PC-9 (cell line): Measurements from ENCODE around the gene RAB28. TPM values are rescaled to one million over a fixed set of nuclear protein-coding genes. Genes with fewer than 3 reads are reported as not detected.

Experiments
- BruUV-seq: library from RNA; stranded (reverse); fragments of 400-500 nt; replicated peaks from 2 replicates; lab custom pipeline; 2021; lab: Mats Ljungman, UMichigan
- CTCF ChIA-PET: fragments of 300-600 bp; sonication (Branson Sonifier 250); formaldehyde crosslinking; loops from one replicate; lab custom pipeline; 2022; ENCODE audit warnings: antibody characterized with exemption; lab: Charles Lee
- POLR2A ChIA-PET: fragments of 300-600 bp; sonication (Branson Sonifier 250); formaldehyde crosslinking; loops from one replicate; lab custom pipeline; 2022; ENCODE audit warnings: antibody characterized with exemption; ENCODE audit not compliant: unreplicated experiment; lab: Charles Lee
- DNase-seq, 2 experiments: peaks; one replicate each; pipeline versions ENCODE4 v3.0.0 to v3.0.0-alpha.2; 2015 to 2022; ENCODE audit warnings: mixed read lengths in 1 of 2
- H2AFZ ChIP-seq: fragments of 200-600 bp; sonication (generic); 2 replicates; pipeline ENCODE4 v1.8.1; 2017; ENCODE audit warnings: antibody characterized with exemption
- H3F3A ChIP-seq: fragments of 200-600 bp; sonication (generic); 2 replicates; pipeline ENCODE4 v1.8.1; 2017; ENCODE audit warnings: antibody characterized with exemption, mild to moderate bottlenecking, low read depth; ENCODE audit not compliant: insufficient read depth
- H3K27ac ChIP-seq: fragments of 200-600 bp; sonication (generic); 2 replicates; pipeline ENCODE4 v1.6.1; 2016; ENCODE audit warnings: mixed run types
- H3K27me3 ChIP-seq: fragments of 200-600 bp; sonication (generic); 2 replicates; pipeline ENCODE4 v1.6.1; 2016; ENCODE audit warnings: low read depth, mixed run types; ENCODE audit not compliant: insufficient read depth
- H3K36me3 ChIP-seq: fragments of 200-600 bp; sonication (generic); 2 replicates; pipeline ENCODE4 v1.6.1; 2016; ENCODE audit warnings: low read depth, mixed run types
- H3K4me1 ChIP-seq: fragments of 200-600 bp; sonication (generic); replicated peaks from 2 replicates; pipeline ENCODE4 v1.6.1; 2016; ENCODE audit warnings: mixed run types; ENCODE audit not compliant: insufficient read depth
- H3K4me2 ChIP-seq: fragments of 200-600 bp; sonication (generic); 2 replicates; pipeline ENCODE4 v1.6.1; 2017; ENCODE audit warnings: mixed run types
- H3K4me3 ChIP-seq: fragments of 200-600 bp; sonication (generic); 2 replicates; pipeline ENCODE4 v1.6.1; 2016; ENCODE audit warnings: mixed run types
- H3K79me2 ChIP-seq: fragments of 200-600 bp; sonication (generic); 2 replicates; pipeline ENCODE4 v1.6.1; 2017; ENCODE audit warnings: low read depth, mixed run types
- H3K9me2 ChIP-seq: fragments of 200-600 bp; sonication (generic); 2 replicates; pipeline ENCODE4 v1.8.1; 2017; ENCODE audit warnings: mild to moderate bottlenecking; ENCODE audit not compliant: insufficient read depth
- H3K9me3 ChIP-seq: fragments of 200-600 bp; sonication (generic); 2 replicates; pipeline ENCODE4 v1.8.1; 2016; ENCODE audit warnings: low read depth; ENCODE audit not compliant: insufficient read depth
- H4K20me1 ChIP-seq: fragments of 200-600 bp; sonication (generic); 2 replicates; pipeline ENCODE4 v1.8.1; 2017; ENCODE audit not compliant: insufficient read depth
- CTCF ChIP-seq: fragments of 200-600 bp; sonication (generic); conservative IDR thresholded peaks from 2 replicates; pipeline ENCODE4 v1.6.1; 2017; ENCODE audit warnings: mixed run types, antibody characterized with exemption, mild to moderate bottlenecking, moderate library complexity
- EZH2 ChIP-seq: fragments of 200-600 bp; sonication (generic); IDR thresholded peaks from 2 replicates; pipeline ENCODE4 v1.8.0; 2017; ENCODE audit warnings: antibody characterized with exemption, low read depth
- intact Hi-C: fragments of 100-400 bp; cut with micrococcal nuclease; formaldehyde crosslinking; loops from one replicate; pipeline ENCODE4 v1.10.0; 2022; ENCODE audit not compliant: unreplicated experiment
- total RNA-seq: library from RNA; stranded (reverse); gene quantifications from 2 replicates; pipeline ENCODE4 v1.2.3, GENCODE V29; 2021

Gene RAB28
- total RNA-seq, 1 experiment from 2014 or later, result 17.5 TPM

- H4K20me1 ChIP-seq, result no peaks in the 10 kb centered on the region
- DNase-seq, result no peak
- no peaks in the 10 kb centered on the region for H3K9me2 ChIP-seq
- ChIA-PET POLR2A (no interaction called here), CTCF (no interaction called here)
- intact Hi-C loops, result no loop called here
- no peaks in the 10 kb centered on the region for H3K79me2 ChIP-seq
- H3K27ac ChIP-seq, result no peak overlapping the region
- no peak overlapping the region for H3K4me3 ChIP-seq
- H3F3A ChIP-seq, result no peaks in the 10 kb centered on the region
- TF ChIP-seq CTCF, result no peak
- no peak for TF ChIP-seq EZH2
- no TSS peak for BruUV-seq
- no peaks in the 10 kb centered on the region for H3K27me3 ChIP-seq
- no peaks in the 10 kb centered on the region for H3K36me3 ChIP-seq
- H3K4me1 ChIP-seq, result no peaks in the 10 kb centered on the region
- H3K9me3 ChIP-seq, result no peaks in the 10 kb centered on the region
- no peak overlapping the region for H3K4me2 ChIP-seq
- no peak overlapping the region for H2AFZ ChIP-seq
Measured at GRCh38 chr4:13367244-13367643, 116.9 kb downstream of the RAB28 start.

- H4K20me1 ChIP-seq, result no peaks in the 10 kb centered on the region
- H3K27me3 ChIP-seq, result no peaks in the 10 kb centered on the region
- ChIA-PET CTCF (no interaction called here), POLR2A (no interaction called here)
- no peak overlapping the region for H3K27ac ChIP-seq
- H3K4me3 ChIP-seq, result no peak overlapping the region
- intact Hi-C loops, result no loop called here
- H3K9me2 ChIP-seq, result no peaks in the 10 kb centered on the region
- H3F3A ChIP-seq, result no peaks in the 10 kb centered on the region
- no peaks in the 10 kb centered on the region for H3K36me3 ChIP-seq
- H3K79me2 ChIP-seq, result no peaks in the 10 kb centered on the region
- TF ChIP-seq CTCF (no peak), EZH2 (no peak)
- no peak overlapping the region for H3K4me2 ChIP-seq
- DNase-seq, result no peak
- no TSS peak for BruUV-seq
- H2AFZ ChIP-seq, result no peak overlapping the region
- H3K9me3 ChIP-seq, result no peaks in the 10 kb centered on the region
- no peaks in the 10 kb centered on the region for H3K4me1 ChIP-seq
Measured at GRCh38 chr4:13365195-13365594, 118.9 kb downstream of the RAB28 start.

GRCh38 chr4:13364653-13365052, 119.5 kb downstream of the RAB28 start:
- H3K4me2 ChIP-seq, result no peak overlapping the region
- CTCF ChIA-PET, result no interaction called here
- TF ChIP-seq CTCF (no peak), EZH2 (no peak)
- H3K9me3 ChIP-seq, result no peaks in the 10 kb centered on the region
- H3K4me3 ChIP-seq, result no peak overlapping the region
- no peaks in the 10 kb centered on the region for H3K79me2 ChIP-seq
- no peak overlapping the region for H2AFZ ChIP-seq
- POLR2A ChIA-PET, result no interaction called here
- no peak for DNase-seq
- no peaks in the 10 kb centered on the region for H3F3A ChIP-seq
- intact Hi-C loops, result no loop called here
- no peak overlapping the region for H3K27ac ChIP-seq
- no TSS peak for BruUV-seq
- H3K4me1 ChIP-seq, result no peaks in the 10 kb centered on the region
- no peaks in the 10 kb centered on the region for H3K9me2 ChIP-seq
- H4K20me1 ChIP-seq, result no peaks in the 10 kb centered on the region
- H3K36me3 ChIP-seq, result no peaks in the 10 kb centered on the region
- no peaks in the 10 kb centered on the region for H3K27me3 ChIP-seq
